Prostate gland (tissue), 2 donors: ENCODE data around the gene GBA3. TPM values are rescaled to one million over a fixed set of nuclear protein-coding genes. Genes with fewer than 3 reads are reported as not detected.

Source experiments
- DNase-seq: peaks from one replicate; pipeline ENCODE4 v3.0.0-alpha.2; 2019; ENCODE audit warnings: low spot score
- H3K27ac ChIP-seq, 2 donors: fragments of 200-600 bp; sonication (generic); 2 replicates each; pipeline ENCODE4 v1.5.1; 2017 to 2019
- H3K27me3 ChIP-seq: fragments of 200-600 bp; sonication (generic); replicated peaks from 2 replicates; pipeline ENCODE4 v1.5.1; 2019; ENCODE audit not compliant: insufficient read depth
- H3K36me3 ChIP-seq, 2 donors: fragments of 200-600 bp; sonication (generic); 1 replicate in 1 of 2; 2 replicates in 1 of 2; pipeline versions ENCODE4 v1.5.1 to v1.8.1; 2017 to 2019
- H3K4me1 ChIP-seq: fragments of 200-600 bp; sonication (generic); replicated peaks from 2 replicates; pipeline ENCODE4 v1.5.1; 2019
- H3K4me3 ChIP-seq, 2 donors: fragments of 200-600 bp; sonication (generic); 2 replicates each; pipeline ENCODE4 v1.5.1; 2017 to 2019
- H3K9me3 ChIP-seq: fragments of 200-600 bp; sonication (generic); 2 replicates; pipeline ENCODE4 v1.5.1; 2017
- CTCF ChIP-seq, 4 experiments: fragments of 200-600 bp in 2 of 4; fragments of 450-650 bp in 2 of 4; sonication (generic) in 2 of 4; IDR thresholded peaks; 1 replicate in 3 of 4; 2 replicates in 1 of 4; pipeline ENCODE4 v1.5.1; 2016 to 2019; ENCODE audit warnings: antibody characterized with exemption in 4 of 4, mild to moderate bottlenecking in 2 of 4, moderate library complexity in 2 of 4
- POLR2A ChIP-seq: fragments of 450-650 bp; IDR thresholded peaks from one replicate; pipeline ENCODE4 v1.6.1; 2016; ENCODE audit warnings: antibody characterized with exemption, mild to moderate bottlenecking
- POLR2AphosphoS5 ChIP-seq: sonication (generic); formaldehyde crosslinking; IDR thresholded peaks from one replicate; pipeline ENCODE4 v1.6.1; 2017; ENCODE audit warnings: antibody characterized with exemption
- WGBS: methylation state at CpG from one replicate; pipeline ENCODE4 v1.1.5; 2018; 5-methylcytosine and 5-hydroxymethylcytosine counted together
- intact Hi-C: fragments of 100-400 bp; cut with DNase I; formaldehyde crosslinking; loops from one replicate; pipeline ENCODE4 v1.14.2; 2022
- total RNA-seq, 2 donors: library from RNA; depleted of rRNA; stranded (reverse); fragments of >200 nt; gene quantifications; one replicate each; pipeline ENCODE4 v1.1.0, GENCODE V29; 2016

The GBA3 gene
- total RNA-seq, 2 donors from 2014 or later = 0.68 to 0.97 TPM

GRCh38 chr4:22713841-22714240 is 21.1 kb downstream of the GBA3 start:
- intact Hi-C loops = no loop called here
- Histone ChIP-seq H3K27ac (no peak overlapping the region), H3K4me1 (no peaks in the 10 kb centered on the region), H3K27me3 (no peaks in the 10 kb centered on the region), H3K4me3 (no peak overlapping the region), H3K9me3 (no peaks in the 10 kb centered on the region), H3K36me3 (no peaks in the 10 kb centered on the region)
- no peak for DNase-seq
- 61% methylated on average over 1 of the region's 1 CpG for WGBS
- TF ChIP-seq POLR2A = no peak
- TF ChIP-seq CTCF (IDR thresholded peaks at IDR 0.05) = no peak

- Histone ChIP-seq H3K9me3 (no peaks in the 10 kb centered on the region), H3K27me3 (no peaks in the 10 kb centered on the region), H3K27ac (no peak overlapping the region), H3K36me3 (no peaks in the 10 kb centered on the region), H3K4me3 (no peak overlapping the region), H3K4me1 (no peaks in the 10 kb centered on the region)
- no peak for DNase-seq
- intact Hi-C loops = no loop called here
- no peak for TF ChIP-seq POLR2AphosphoS5
- TF ChIP-seq POLR2A = no peak
- TF ChIP-seq CTCF (IDR thresholded peaks at IDR 0.05) = no peak
- WGBS = 44% methylated on average over 3 of the region's 3 CpGs
Measured at GRCh38 chr4:22719218-22719617, 26.5 kb downstream of the GBA3 start.

DNA sequence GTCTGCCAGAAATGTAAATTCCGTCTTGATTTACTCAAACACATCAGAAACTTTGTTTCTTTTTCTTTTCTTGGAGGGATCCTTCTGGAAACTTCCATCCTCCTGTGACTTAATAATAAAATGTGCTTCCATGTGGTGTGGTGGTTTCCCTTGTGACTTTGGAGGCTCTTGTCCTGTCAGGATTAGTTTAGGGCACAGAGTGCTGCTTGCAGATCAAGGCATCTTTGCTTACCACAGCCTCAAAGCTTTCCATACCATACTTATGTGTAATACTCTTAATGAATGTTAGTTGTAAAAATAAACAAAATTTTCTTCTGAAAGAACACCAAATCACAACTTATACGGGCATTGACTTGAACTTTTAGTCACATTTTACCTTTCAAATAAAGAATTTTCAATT is 27.4 kb downstream of the GBA3 start:
- no peak overlapping the region for H3K4me3 ChIP-seq
- no peak overlapping the region for H3K27ac ChIP-seq
- H3K27me3 ChIP-seq = no peaks in the 10 kb centered on the region
- TF ChIP-seq POLR2AphosphoS5 = no peak
- TF ChIP-seq CTCF (IDR thresholded peaks at IDR 0.05) = no peak
- TF ChIP-seq POLR2A = no peak
- H3K9me3 ChIP-seq = no peaks in the 10 kb centered on the region
- 53% methylated on average over 2 of the region's 2 CpGs for WGBS
- DNase-seq = no peak
- intact Hi-C loops = no loop called here
- no peaks in the 10 kb centered on the region for H3K4me1 ChIP-seq
- H3K36me3 ChIP-seq = no peaks in the 10 kb centered on the region

- 52% methylated on average over 1 of the region's 1 CpG for WGBS
- no peaks in the 10 kb centered on the region for H3K36me3 ChIP-seq
- no peak overlapping the region for H3K4me3 ChIP-seq
- no peaks in the 10 kb centered on the region for H3K27me3 ChIP-seq
- H3K9me3 ChIP-seq = no peaks in the 10 kb centered on the region
- intact Hi-C loops = no loop called here
- TF ChIP-seq POLR2AphosphoS5 = no peak
- DNase-seq = no peak
- no peak overlapping the region for H3K27ac ChIP-seq
- no peaks in the 10 kb centered on the region for H3K4me1 ChIP-seq
Measured at GRCh38 chr4:22721204-22721603, 28.5 kb downstream of the GBA3 start.

GRCh38 chr4:22730021-22730420 is 37.3 kb downstream of the GBA3 start:
- no peak overlapping the region for H3K27ac ChIP-seq
- no peak for DNase-seq
- no peak for TF ChIP-seq CTCF (IDR thresholded peaks at IDR 0.05)
- TF ChIP-seq POLR2A = no peak
- no peak for TF ChIP-seq POLR2AphosphoS5
- H3K36me3 ChIP-seq = no peaks in the 10 kb centered on the region
- no peaks in the 10 kb centered on the region for H3K27me3 ChIP-seq
- WGBS = 91% methylated on average over 3 of the region's 3 CpGs
- H3K9me3 ChIP-seq = no peaks in the 10 kb centered on the region
- intact Hi-C loops = no loop called here
- no peaks in the 10 kb centered on the region for H3K4me1 ChIP-seq
- H3K4me3 ChIP-seq = no peak overlapping the region
